ENCODE results near the gene FAM107A.

GRCh38 chr3:58564054-58564453, 13.1 kb downstream of the FAM107A start:
- no peak for TF ChIP-seq POU6F1 (CRISPR knock-in tag; IDR thresholded peaks at IDR 0.05; ENCODE audit: borderline replicate concordance, low read depth)
- no peak for TF ChIP-seq CREB5 (CRISPR knock-in tag; IDR thresholded peaks at IDR 0.05; ENCODE audit: low read depth)
- TF ChIP-seq TCF4 (CRISPR knock-in tag; IDR thresholded peaks at IDR 0.05; ENCODE audit: borderline replicate concordance): no peak
- no peak for TF ChIP-seq ZNF70 (CRISPR knock-in tag; IDR thresholded peaks at IDR 0.05)
- no peak for TF ChIP-seq ZFP3 (CRISPR knock-in tag; IDR thresholded peaks at IDR 0.05)
- TF ChIP-seq GLIS3 (CRISPR knock-in tag; IDR thresholded peaks at IDR 0.05): no peak
- TF ChIP-seq ZNF8 (CRISPR knock-in tag; IDR thresholded peaks at IDR 0.05): no peak
- no peak for TF ChIP-seq ARNTL (CRISPR knock-in tag; IDR thresholded peaks at IDR 0.05; ENCODE audit: borderline replicate concordance, low read depth)
- no peak for TF ChIP-seq PATZ1 (CRISPR knock-in tag; IDR thresholded peaks at IDR 0.05; ENCODE audit: borderline replicate concordance)
- TF ChIP-seq ISL1 (CRISPR knock-in tag; IDR thresholded peaks at IDR 0.05): no peak
- TF ChIP-seq ZNF565 (CRISPR knock-in tag; conservative IDR thresholded peaks at IDR 0.05; ENCODE audit: low read depth): no peak
- no peak for TF ChIP-seq TOX (CRISPR knock-in tag; IDR thresholded peaks at IDR 0.05; ENCODE audit: borderline replicate concordance)
- no peak for TF ChIP-seq ESRRG (CRISPR knock-in tag; IDR thresholded peaks at IDR 0.05)

Measured in SK-N-SH treated with all-trans-retinoic acid at 6 μM for 48 hours (cell line).